MCF 10A (cell line): ENCODE data around the gene CPNE9. TPM values are rescaled to one million over a fixed set of nuclear protein-coding genes. Genes with fewer than 3 reads are reported as not detected.
A peak's percentile ranks its signal among the peaks of the same experiment; 100 is the strongest.

Experiments
- BruUV-seq: library from RNA; stranded (reverse); fragments of 400-500 nt; replicated peaks from 2 replicates; lab custom pipeline; 2021; lab: Mats Ljungman, UMichigan
- CTCF ChIA-PET: fragments of 300-600 bp; sonication (Branson Sonifier 250); formaldehyde crosslinking; extraction: SDS; loops from one replicate; lab custom pipeline; 2021; ENCODE audit warnings: antibody characterized with exemption, inconsistent platforms; lab: Yijun Ruan, JAX
- POLR2A ChIA-PET: fragments of 300-600, 350-650 bp; sonication (Branson Sonifier 250); formaldehyde crosslinking; extraction: SDS; loops from one replicate; lab custom pipeline; 2020; ENCODE audit warnings: antibody characterized with exemption, inconsistent platforms; lab: Yijun Ruan, JAX
- DNase-seq: peaks from one replicate; pipeline ENCODE4 v3.0.0-alpha.2; 2018; ENCODE audit not compliant: unreplicated experiment
- H3K27ac Mint-ChIP-seq: one replicate; pipeline ENCODE4 v1.8.0; 2022; ENCODE audit warnings: mild to moderate bottlenecking, low read depth, mixed read lengths; ENCODE audit not compliant: unreplicated experiment
- H3K27me3 Mint-ChIP-seq: one replicate; pipeline ENCODE4 v1.8.0; 2022; ENCODE audit warnings: mixed read lengths; ENCODE audit not compliant: insufficient read depth, unreplicated experiment
- H3K36me3 Mint-ChIP-seq: one replicate; pipeline ENCODE4 v1.8.0; 2022; ENCODE audit warnings: mild to moderate bottlenecking, moderate library complexity, mixed read lengths; ENCODE audit not compliant: insufficient read depth, unreplicated experiment
- H3K4me1 Mint-ChIP-seq: one replicate; pipeline ENCODE4 v1.8.0; 2022; ENCODE audit warnings: mixed read lengths; ENCODE audit not compliant: insufficient read depth, unreplicated experiment
- H3K4me3 Mint-ChIP-seq: one replicate; pipeline ENCODE4 v1.8.0; 2022; ENCODE audit warnings: mild to moderate bottlenecking, moderate library complexity, mixed read lengths; ENCODE audit not compliant: unreplicated experiment
- H3K9me3 Mint-ChIP-seq: one replicate; pipeline ENCODE4 v1.8.0; 2022; ENCODE audit warnings: mixed read lengths; ENCODE audit not compliant: unreplicated experiment
- intact Hi-C: fragments of 100-400 bp; cut with micrococcal nuclease; formaldehyde crosslinking; loops from 2 replicates; pipeline ENCODE4 v1.14.1; 2022
- total RNA-seq: library from RNA; stranded (reverse); gene quantifications from 2 replicates; pipeline ENCODE4 v1.2.3, GENCODE V29; 2022
- TF ChIP-seq, protein P1 (sequence below): fragments of 200-600 bp; IDR thresholded peaks from one replicate; pipeline ENCODE4 v1.8.0; 2022; ENCODE audit warnings: antibody characterized with exemption, mild to moderate bottlenecking; ENCODE audit not compliant: unreplicated experiment

Gene CPNE9
- total RNA-seq, 1 experiment from 2014 or later, result not detected

DNA sequence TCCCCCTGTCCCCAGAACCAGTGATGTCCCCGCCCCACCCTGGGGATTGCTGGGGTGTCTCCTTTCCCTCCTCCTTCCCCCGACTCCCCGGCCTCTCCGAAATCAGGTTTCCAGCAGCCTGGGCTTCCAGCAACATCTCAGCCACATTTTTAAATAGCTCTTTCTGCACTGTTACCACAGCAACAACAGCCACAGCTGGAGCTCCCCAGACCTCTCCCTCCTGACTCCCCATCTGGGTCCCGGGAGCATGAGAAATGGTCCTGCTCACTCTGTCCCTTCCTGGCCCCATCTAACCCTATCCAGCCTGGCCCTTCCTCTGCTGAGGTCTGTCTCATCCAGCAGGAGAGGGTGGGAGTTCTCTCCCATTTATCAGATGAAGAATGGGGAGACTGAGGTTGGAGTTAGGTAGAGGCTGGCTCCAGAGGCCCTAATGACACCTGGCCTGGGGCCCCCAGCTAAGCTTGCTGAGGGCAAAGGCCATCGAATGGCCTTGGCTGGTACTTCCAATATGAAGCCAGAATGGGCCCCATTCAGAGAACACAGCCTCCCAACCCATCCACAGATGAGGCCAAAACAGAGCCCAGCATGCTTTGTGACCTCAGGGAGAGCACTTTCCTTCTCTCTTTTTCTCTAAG is 64.6 kb downstream of the CPNE9 start:
- Mint-ChIP-seq H3K9me3 (no peaks in the 10 kb centered on the region), H3K4me3 (no peak overlapping the region), H3K36me3 (peaks cover 4% of the 10 kb centered on the region), H3K27me3 (no peaks in the 10 kb centered on the region), H3K27ac (peak overlapping the region; percentile 61), H3K4me1 (peaks cover 7% of the 10 kb centered on the region)
- no TSS peak for BruUV-seq
- TF ChIP-seq, protein P1, sequence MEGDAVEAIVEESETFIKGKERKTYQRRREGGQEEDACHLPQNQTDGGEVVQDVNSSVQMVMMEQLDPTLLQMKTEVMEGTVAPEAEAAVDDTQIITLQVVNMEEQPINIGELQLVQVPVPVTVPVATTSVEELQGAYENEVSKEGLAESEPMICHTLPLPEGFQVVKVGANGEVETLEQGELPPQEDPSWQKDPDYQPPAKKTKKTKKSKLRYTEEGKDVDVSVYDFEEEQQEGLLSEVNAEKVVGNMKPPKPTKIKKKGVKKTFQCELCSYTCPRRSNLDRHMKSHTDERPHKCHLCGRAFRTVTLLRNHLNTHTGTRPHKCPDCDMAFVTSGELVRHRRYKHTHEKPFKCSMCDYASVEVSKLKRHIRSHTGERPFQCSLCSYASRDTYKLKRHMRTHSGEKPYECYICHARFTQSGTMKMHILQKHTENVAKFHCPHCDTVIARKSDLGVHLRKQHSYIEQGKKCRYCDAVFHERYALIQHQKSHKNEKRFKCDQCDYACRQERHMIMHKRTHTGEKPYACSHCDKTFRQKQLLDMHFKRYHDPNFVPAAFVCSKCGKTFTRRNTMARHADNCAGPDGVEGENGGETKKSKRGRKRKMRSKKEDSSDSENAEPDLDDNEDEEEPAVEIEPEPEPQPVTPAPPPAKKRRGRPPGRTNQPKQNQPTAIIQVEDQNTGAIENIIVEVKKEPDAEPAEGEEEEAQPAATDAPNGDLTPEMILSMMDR, result no peak
- ChIA-PET POLR2A (interaction anchor here (0.6 to 1.1 kb wide), 3 partner anchors 8 to 130 kb away, joined by 3 read pairs; partner anchors contain the start of genes ARPC4 and TADA3), CTCF (no interaction called here)
- intact Hi-C loops, result no loop called here
- DNase-seq, result no peak

DNA sequence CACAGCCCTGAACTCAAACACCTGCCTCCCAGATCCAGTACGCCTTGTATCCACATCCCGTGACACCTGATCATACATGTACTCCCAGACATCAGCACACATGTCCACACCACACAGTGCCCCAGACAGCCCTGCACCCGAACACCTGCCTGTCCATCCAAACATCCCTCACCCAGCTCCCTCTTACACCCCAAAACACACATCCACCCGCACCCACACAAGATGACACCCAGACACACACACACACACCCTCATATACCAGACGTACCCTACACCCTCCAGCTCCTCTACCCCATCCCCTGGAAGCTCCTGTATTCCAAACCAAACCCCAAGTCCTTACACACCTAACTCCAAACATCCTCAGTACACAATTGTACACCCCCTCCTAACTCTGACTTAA is 65.4 kb downstream of the CPNE9 start:
- H3K4me3 Mint-ChIP-seq, result peak overlapping the region; percentile 59
- BruUV-seq, result no TSS peak
- ChIA-PET POLR2A (interaction anchor here (0.6 to 1.4 kb wide), 4 partner anchors 8 to 164 kb away, joined by 3 read pairs; partner anchors contain the start of genes ARPC4, CRELD1 and TADA3), CTCF (no interaction called here)
- TF ChIP-seq, protein P1, result no peak
- H3K27me3 Mint-ChIP-seq, result no peaks in the 10 kb centered on the region
- DNase-seq, result no peak
- H3K36me3 Mint-ChIP-seq, result peaks cover 4% of the 10 kb centered on the region
- H3K27ac Mint-ChIP-seq, result no peak overlapping the region
- intact Hi-C loops, result no loop called here
- H3K9me3 Mint-ChIP-seq, result no peaks in the 10 kb centered on the region
- peaks cover 7% of the 10 kb centered on the region for H3K4me1 Mint-ChIP-seq

DNA sequence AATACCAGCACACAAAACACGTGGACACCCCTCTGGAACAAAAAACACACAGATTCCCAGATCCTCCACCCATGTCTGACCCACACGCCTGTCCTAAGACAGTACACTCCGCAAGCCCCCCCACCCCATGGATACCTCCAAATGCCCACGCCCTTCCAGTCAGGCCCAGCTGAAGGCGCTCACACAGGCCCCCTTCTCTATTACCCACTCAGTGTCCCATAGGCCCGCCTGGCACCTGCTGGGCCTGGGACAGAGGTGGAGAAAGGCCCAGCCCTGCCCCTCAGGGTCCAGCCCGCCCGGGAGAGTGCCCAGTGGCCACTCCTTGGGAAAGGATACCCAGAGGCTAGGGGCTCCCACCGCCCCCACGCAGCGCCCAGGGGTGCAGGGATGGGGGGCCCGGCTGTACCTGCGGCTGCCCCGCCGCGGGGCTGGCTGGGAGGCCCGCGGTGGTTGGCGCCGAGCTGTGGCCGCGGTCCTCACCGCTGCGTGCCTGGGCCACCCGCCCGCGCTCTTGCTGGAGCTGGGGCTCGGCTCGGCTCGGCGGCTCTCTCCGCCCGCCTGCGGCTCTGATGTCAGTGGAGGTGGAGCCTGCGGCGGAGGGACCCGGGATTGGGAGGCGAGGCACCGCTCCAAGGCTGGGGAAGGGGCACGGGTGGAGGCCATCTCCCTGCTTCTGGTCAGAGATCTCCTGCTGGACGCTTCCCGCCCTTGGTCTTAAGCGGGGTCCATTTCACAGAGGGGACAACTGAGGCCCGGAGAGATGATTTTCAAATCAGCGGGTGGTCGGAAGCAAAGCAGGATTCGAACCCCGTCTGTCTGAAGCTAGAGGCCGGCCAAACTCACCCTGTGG is 66.0 kb downstream of the CPNE9 start, which contains the start of gene CAMK1:
CAMK1 (minus strand) TSS at position 522 of the 850 bp plus-strand sequence. CDS start 2,198 bp downstream, outside the sequence.
- H3K36me3 Mint-ChIP-seq, result peaks cover 4% of the 10 kb centered on the region
- BruUV-seq, result no TSS peak
- CTCF ChIA-PET, result interaction anchor here (0.6 kb wide), 1 partner anchor 37 kb away, joined by 3 read pairs; no protein-coding TSS in a partner anchor
- H3K4me1 Mint-ChIP-seq, result peaks cover 7% of the 10 kb centered on the region
- H3K4me3 Mint-ChIP-seq, result peak within 1 kb of the TSS; percentile 59
- H3K27me3 Mint-ChIP-seq, result no peaks in the 10 kb centered on the region
- TF ChIP-seq, protein P1, result no peak
- H3K27ac Mint-ChIP-seq, result peak within 1 kb of the TSS; percentile 46
- intact Hi-C loops, result no loop called here
- peak; percentile 57 for DNase-seq
- POLR2A ChIA-PET, result interaction anchor here (0.9 to 1.4 kb wide), 3 partner anchors 9 to 164 kb away, joined by 3 to 5 read pairs (median 3); partner anchors contain the start of genes BRPF1 and CRELD1
- no peaks in the 10 kb centered on the region for H3K9me3 Mint-ChIP-seq
